GM12892 (cell line): ENCODE data around the gene GAB2.

Source experiments
- POLR2AphosphoS5 ChIP-seq: IDR thresholded peaks from 2 replicates; pipeline ENCODE4 v1.6.1; 2011; ENCODE audit warnings: low read depth, low read length, control low read depth
- TAF1 ChIP-seq: IDR thresholded peaks from 2 replicates; pipeline ENCODE4 v1.6.1; 2011; ENCODE audit warnings: low read depth, mild to moderate bottlenecking, control low read depth, low read length, borderline replicate concordance

GRCh38 chr11:78337554-78337924 is 80.1 kb downstream of the GAB2 start:
- TF ChIP-seq TAF1 (no peak), POLR2AphosphoS5 (no peak)
